AG04449 (cell line): Measurements from ENCODE around the gene ATF2.

Source experiments
- CTCF ChIA-PET: fragments of 350-600 bp; formaldehyde crosslinking; extraction: SDS; loops from one replicate; lab custom pipeline; 2021; ENCODE audit warnings: antibody characterized with exemption; lab: Yijun Ruan, JAX
- POLR2A ChIA-PET: fragments of 400-600, 350-600 bp; formaldehyde crosslinking; extraction: SDS; loops from one replicate; lab custom pipeline; 2020; ENCODE audit warnings: antibody characterized with exemption, inconsistent platforms; lab: Yijun Ruan, JAX
- DNase-seq: peaks from one replicate; pipeline ENCODE4 v3.0.0-alpha.2; 2010; ENCODE audit warnings: low read depth, low spot score
- H3K4me3 ChIP-seq: 2 replicates; pipeline ENCODE4 v1.5.1; 2011; ENCODE audit warnings: low read depth, mild to moderate bottlenecking, control low read depth, low read length
- TF ChIP-seq, protein P1 (sequence below): IDR thresholded peaks from one replicate; pipeline ENCODE4 v1.5.1; 2011; ENCODE audit warnings: mild to moderate bottlenecking, moderate library complexity, low read length, control low read depth, inconsistent platforms; ENCODE audit not compliant: insufficient read depth; ENCODE audit errors: missing control alignments

The ATF2 gene

DNA sequence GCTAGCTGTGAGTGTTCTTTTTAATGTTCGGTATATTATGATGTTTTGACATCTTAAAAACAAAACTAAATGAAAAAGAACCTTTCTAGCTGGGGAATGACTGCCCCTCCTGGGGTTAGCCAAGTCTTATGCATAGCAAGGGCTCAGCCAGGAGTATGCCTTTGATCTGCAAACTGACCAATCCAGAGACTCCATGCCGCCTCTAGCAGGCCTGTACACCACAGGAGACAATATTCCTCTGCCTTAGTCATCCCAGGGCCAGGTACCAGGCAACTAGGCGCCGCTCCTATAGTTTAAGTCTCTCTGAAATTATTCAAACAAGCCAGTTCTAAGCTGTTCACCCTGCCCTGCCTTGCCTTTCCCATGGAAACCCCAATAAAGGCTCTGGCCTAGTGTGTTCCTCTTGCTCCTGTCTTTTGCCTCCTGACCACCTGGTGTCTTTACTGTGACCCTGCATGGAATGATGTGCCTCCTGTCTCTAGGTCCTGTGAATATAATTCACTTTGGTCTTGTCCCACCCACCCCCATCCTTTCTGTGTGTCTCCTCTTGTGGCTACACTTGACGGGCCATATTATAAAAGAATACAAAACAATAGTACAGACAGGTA, 110.8 kb downstream of the ATF2 start:
- H3K4me3 ChIP-seq = no peak overlapping the region
- CTCF ChIA-PET = interaction anchor here (1.0 to 2.5 kb wide), 2 partner anchors 19 to 26 kb away, joined by 3 to 9 read pairs; no protein-coding TSS in a partner anchor
- DNase-seq = no peak
- TF ChIP-seq, protein P1, sequence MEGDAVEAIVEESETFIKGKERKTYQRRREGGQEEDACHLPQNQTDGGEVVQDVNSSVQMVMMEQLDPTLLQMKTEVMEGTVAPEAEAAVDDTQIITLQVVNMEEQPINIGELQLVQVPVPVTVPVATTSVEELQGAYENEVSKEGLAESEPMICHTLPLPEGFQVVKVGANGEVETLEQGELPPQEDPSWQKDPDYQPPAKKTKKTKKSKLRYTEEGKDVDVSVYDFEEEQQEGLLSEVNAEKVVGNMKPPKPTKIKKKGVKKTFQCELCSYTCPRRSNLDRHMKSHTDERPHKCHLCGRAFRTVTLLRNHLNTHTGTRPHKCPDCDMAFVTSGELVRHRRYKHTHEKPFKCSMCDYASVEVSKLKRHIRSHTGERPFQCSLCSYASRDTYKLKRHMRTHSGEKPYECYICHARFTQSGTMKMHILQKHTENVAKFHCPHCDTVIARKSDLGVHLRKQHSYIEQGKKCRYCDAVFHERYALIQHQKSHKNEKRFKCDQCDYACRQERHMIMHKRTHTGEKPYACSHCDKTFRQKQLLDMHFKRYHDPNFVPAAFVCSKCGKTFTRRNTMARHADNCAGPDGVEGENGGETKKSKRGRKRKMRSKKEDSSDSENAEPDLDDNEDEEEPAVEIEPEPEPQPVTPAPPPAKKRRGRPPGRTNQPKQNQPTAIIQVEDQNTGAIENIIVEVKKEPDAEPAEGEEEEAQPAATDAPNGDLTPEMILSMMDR = no peak
- POLR2A ChIA-PET = no interaction called here

- POLR2A ChIA-PET = no interaction called here
- H3K4me3 ChIP-seq = no peak overlapping the region
- CTCF ChIA-PET = interaction anchor here (2.5 kb wide), 1 partner anchor 18 kb away, joined by 9 read pairs; no protein-coding TSS in a partner anchor
- TF ChIP-seq, protein P1 = no peak
- DNase-seq = no peak
Observed at GRCh38 chr2:175055993-175056392, 112.0 kb downstream of the ATF2 start.

- CTCF ChIA-PET = interaction anchor here (0.7 to 1.0 kb wide), 2 partner anchors 11 to 16 kb away, joined by 3 read pairs; no protein-coding TSS in a partner anchor
- DNase-seq = no peak
- TF ChIP-seq, protein P1 = no peak
- no peak overlapping the region for H3K4me3 ChIP-seq
- POLR2A ChIA-PET = no interaction called here
Observed at GRCh38 chr2:175054340-175054739, 113.7 kb downstream of the ATF2 start.

DNA sequence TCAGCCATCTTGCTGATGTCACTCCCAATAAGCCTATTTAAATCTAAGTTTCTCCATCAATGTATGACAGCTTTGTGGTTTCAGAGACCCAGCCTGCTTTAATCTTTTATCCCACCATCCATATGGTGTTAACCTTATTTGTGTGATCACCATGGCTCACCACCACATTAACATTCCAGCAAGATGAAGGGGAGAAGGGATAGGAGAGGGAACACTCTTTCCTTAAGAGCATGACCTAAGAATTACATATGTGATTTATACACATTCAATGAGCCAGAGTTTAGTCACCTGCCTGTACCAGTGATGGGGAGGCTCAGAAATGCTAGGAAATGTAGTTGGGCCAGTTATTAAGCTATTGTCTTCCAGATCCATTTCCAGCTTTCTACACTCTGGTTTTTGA, 118.3 kb downstream of the ATF2 start:
- TF ChIP-seq, protein P1 = no peak
- no peak for DNase-seq
- ChIA-PET POLR2A (no interaction called here), CTCF (interaction anchor here (1.3 to 1.7 kb wide), 3 partner anchors 13 to 202 kb away, joined by 3 to 6 read pairs (median 4); no protein-coding TSS in a partner anchor)
- H3K4me3 ChIP-seq = no peak overlapping the region

GRCh38 chr2:175048275-175048674, 119.7 kb downstream of the ATF2 start:
- H3K4me3 ChIP-seq = no peak overlapping the region
- CTCF ChIA-PET = interaction anchor here (0.6 to 1.7 kb wide), 6 partner anchors 8 to 203 kb away, joined by 3 to 4 read pairs (median 3); no protein-coding TSS in a partner anchor
- TF ChIP-seq, protein P1 = no peak
- no peak for DNase-seq
- POLR2A ChIA-PET = no interaction called here

DNA sequence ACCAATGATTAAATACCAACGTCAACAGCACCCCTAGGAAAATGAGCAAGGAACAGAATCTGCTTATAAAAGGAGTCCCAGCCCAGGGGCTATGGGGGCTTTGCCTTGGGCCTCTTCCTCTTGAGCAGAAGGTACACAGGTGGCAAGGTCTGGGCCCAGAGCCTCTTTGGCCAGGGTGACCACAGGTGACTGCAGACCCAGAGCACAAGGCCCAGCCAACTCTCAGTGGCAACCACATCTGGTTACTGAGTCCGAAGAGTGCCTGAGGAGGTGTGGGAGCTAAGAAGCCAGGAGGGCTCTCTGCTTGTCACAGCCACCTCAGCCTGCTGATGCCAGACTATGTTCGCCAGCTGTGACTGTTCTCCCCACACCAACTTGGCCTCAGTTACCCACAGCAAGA, 128.5 kb downstream of the ATF2 start:
- DNase-seq = no peak
- no peak overlapping the region for H3K4me3 ChIP-seq
- ChIA-PET POLR2A (no interaction called here), CTCF (interaction anchor here (1.0 to 2.7 kb wide), 3 partner anchors 8 to 339 kb away, joined by 3 to 9 read pairs (median 8); no protein-coding TSS in a partner anchor)
- TF ChIP-seq, protein P1 = no peak
